ENCODE data around the gene RASGRP4.

The RASGRP4 gene

DNA sequence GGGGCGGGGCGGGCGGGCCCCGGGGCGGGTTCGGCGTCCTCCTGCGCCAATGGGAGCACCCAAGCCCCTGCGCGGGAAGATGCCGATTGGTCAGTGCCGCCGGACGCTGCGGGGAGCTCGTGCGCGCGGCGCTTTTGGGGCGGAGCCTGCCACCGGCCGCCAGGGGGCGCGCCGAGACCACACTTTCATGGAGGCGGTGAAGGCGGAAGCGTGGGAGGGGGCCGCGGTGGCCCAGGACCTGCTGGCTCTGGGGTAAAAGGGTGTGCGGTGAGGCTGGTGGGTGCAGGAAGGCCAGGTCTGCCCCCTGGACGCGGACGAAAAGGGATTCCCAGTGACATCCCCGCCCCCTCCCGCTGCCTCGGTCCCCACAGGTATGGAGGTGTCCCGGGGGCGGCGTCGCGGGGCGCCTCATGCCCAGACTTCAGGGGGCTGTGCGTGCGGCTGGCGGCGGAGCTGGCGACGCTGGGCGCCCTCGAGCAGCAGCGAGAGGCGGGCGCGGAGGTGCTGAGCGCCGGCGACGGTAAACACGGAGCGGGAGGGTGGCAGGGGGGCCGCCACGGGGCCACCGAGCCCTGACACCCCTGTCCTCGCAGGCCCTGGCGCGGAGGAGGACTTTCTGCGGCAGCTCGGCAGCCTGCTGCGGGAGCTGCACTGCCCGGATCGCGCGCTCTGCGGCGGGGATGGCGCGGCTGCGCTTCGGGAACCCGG, 22.9 kb downstream of the RASGRP4 start, which contains the start of gene FAM98C:
TSS of gene FAM98C (plus strand) at position 127 of the 708 bp plus-strand sequence. CDS start at position 188, 61 bp downstream.
- Histone ChIP-seq H3K4me3 (ENCODE audit: severe bottlenecking) (peak within 1 kb of the TSS; percentile 97), H3K9me3 (ENCODE audit: severe bottlenecking) (no peaks in the 10 kb centered on the region), H3K27ac (ENCODE audit: poor library complexity, severe bottlenecking) (peak within 1 kb of the TSS; percentile 29), H3K4me1 (ENCODE audit: insufficient read depth, poor library complexity, severe bottlenecking) (no peaks in the 10 kb centered on the region), H3K27me3 (ENCODE audit: insufficient read depth, poor library complexity, severe bottlenecking) (no peaks in the 10 kb centered on the region), H3K36me3 (ENCODE audit: low read depth) (peaks cover 9% of the 10 kb centered on the region)
- DNase-seq (ENCODE audit: low spot score): peak; percentile 95
- TF ChIP-seq, protein P1, sequence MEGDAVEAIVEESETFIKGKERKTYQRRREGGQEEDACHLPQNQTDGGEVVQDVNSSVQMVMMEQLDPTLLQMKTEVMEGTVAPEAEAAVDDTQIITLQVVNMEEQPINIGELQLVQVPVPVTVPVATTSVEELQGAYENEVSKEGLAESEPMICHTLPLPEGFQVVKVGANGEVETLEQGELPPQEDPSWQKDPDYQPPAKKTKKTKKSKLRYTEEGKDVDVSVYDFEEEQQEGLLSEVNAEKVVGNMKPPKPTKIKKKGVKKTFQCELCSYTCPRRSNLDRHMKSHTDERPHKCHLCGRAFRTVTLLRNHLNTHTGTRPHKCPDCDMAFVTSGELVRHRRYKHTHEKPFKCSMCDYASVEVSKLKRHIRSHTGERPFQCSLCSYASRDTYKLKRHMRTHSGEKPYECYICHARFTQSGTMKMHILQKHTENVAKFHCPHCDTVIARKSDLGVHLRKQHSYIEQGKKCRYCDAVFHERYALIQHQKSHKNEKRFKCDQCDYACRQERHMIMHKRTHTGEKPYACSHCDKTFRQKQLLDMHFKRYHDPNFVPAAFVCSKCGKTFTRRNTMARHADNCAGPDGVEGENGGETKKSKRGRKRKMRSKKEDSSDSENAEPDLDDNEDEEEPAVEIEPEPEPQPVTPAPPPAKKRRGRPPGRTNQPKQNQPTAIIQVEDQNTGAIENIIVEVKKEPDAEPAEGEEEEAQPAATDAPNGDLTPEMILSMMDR (IDR thresholded peaks at IDR 0.05; ENCODE audit: poor library complexity, severe bottlenecking): peak; percentile 97
- peak; percentile 94 for ATAC-seq (ENCODE audit: low read depth)

DNA sequence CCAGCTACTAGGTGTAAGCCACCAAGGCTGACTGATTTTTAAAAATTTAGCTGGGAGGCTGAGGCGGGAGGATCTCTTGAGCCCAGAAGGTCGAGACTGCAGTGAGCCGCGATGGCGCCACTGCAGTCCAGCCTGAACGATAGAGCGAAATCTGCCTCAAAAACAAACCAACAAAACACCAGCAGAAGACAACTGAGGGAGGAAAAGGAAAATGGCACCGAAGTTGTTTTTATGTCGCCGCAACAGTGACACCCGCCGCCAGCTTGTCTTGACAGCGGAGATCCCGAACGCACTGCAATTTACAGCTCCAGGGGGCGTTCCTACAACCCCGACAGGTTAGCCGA, 23.4 kb downstream of the RASGRP4 start:
- ATAC-seq (ENCODE audit: low read depth): no peak

DNA sequence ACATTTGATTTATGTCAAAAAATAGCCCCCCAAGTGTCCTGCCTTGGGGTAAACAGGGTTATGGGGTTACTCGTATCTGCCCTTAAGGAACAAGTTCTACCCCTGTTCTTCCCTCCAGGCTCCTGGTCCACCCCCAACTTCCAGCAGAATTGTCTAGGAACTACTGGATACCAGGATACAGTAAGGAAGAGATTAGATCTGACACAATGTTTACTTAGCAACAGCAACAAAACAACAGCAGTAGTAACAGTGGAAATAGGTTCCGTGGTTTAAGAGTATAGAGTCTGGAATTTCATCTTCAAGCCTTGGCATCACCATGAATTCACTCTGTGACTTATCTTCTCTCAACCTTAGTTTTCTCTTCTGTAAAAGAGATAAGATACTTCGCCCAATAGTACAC, 24.9 kb downstream of the RASGRP4 start:
- TF ChIP-seq, protein P1 (IDR thresholded peaks at IDR 0.05; ENCODE audit: poor library complexity, severe bottlenecking): no peak
- Histone ChIP-seq H3K27ac (ENCODE audit: poor library complexity, severe bottlenecking) (no peak overlapping the region), H3K36me3 (ENCODE audit: low read depth) (0 out of 2 replicates have a peak, but pooled peaks cover under 1% of the 10 kb centered on the region), H3K4me1 (ENCODE audit: insufficient read depth, poor library complexity, severe bottlenecking) (no peaks in the 10 kb centered on the region), H3K4me3 (ENCODE audit: severe bottlenecking) (no peak overlapping the region), H3K27me3 (ENCODE audit: insufficient read depth, poor library complexity, severe bottlenecking) (no peaks in the 10 kb centered on the region), H3K9me3 (ENCODE audit: severe bottlenecking) (no peaks in the 10 kb centered on the region)
- ATAC-seq (ENCODE audit: low read depth) (no peak), DNase-seq (ENCODE audit: low spot score) (no peak)

More for the DNA sequence above, 23.4 kb downstream of the RASGRP4 start:
- H3K4me3 ChIP-seq (ENCODE audit: severe bottlenecking): peak overlapping the region; percentile 97
- H3K27me3 ChIP-seq (ENCODE audit: insufficient read depth, poor library complexity, severe bottlenecking): no peaks in the 10 kb centered on the region
- TF ChIP-seq, protein P1 (IDR thresholded peaks at IDR 0.05; ENCODE audit: poor library complexity, severe bottlenecking): no peak
- H3K27ac ChIP-seq (ENCODE audit: poor library complexity, severe bottlenecking): no peak overlapping the region
- DNase-seq (ENCODE audit: low spot score): no peak
- H3K4me1 ChIP-seq (ENCODE audit: insufficient read depth, poor library complexity, severe bottlenecking): no peaks in the 10 kb centered on the region
- no peaks in the 10 kb centered on the region for H3K9me3 ChIP-seq (ENCODE audit: severe bottlenecking)
- H3K36me3 ChIP-seq (ENCODE audit: low read depth): peaks cover 9% of the 10 kb centered on the region

DNA sequence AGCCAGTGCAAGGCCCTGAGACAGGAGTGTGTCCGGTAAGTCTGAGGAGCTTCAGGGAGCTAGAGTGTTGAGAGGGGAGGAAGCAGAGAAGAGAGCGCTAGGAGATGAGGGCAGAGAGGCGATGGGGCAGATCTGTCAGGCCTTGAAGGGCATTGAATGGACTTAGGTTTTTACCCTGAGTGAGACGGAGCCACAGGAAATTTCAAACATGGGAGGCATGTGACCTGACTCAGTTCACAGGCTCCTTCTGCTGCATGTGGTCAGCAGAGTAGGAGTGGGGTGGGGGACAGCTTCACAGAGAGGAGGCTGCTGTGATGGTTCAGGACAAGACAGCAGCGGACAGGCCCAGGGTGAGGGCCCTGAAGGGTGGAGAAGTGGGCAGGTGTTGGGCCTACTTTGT, 25.7 kb downstream of the RASGRP4 start:
- ATAC-seq (ENCODE audit: low read depth) (no peak), DNase-seq (ENCODE audit: low spot score) (no peak)
- Histone ChIP-seq H3K27me3 (ENCODE audit: insufficient read depth, poor library complexity, severe bottlenecking) (no peaks in the 10 kb centered on the region), H3K9me3 (ENCODE audit: severe bottlenecking) (no peaks in the 10 kb centered on the region), H3K4me1 (ENCODE audit: insufficient read depth, poor library complexity, severe bottlenecking) (no peaks in the 10 kb centered on the region), H3K27ac (ENCODE audit: poor library complexity, severe bottlenecking) (no peak overlapping the region), H3K36me3 (ENCODE audit: low read depth) (no peaks in the 10 kb centered on the region), H3K4me3 (ENCODE audit: severe bottlenecking) (no peak overlapping the region)
- TF ChIP-seq, protein P1 (IDR thresholded peaks at IDR 0.05; ENCODE audit: poor library complexity, severe bottlenecking): no peak

DNA sequence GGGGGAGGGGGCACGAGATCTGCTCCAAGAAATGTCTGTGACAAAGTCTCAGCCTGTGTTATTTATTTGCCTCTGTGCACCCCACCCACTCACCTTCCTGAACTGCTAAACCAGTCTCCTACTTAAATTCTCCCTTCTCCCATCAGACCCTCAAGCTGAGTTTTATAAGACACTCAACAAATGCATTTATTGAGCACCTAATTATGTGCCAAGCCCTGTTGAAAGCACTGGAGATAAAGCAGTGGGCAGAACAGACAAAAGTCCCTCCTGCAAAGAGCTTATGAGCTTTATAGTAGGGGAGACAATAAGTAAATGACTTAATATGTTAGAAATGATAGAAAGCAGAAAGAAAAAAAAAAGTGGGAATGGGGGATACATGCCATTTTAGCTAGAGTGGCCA, 26.5 kb downstream of the RASGRP4 start:
- no peaks in the 10 kb centered on the region for H3K36me3 ChIP-seq (ENCODE audit: low read depth)
- TF ChIP-seq, protein P1 (IDR thresholded peaks at IDR 0.05; ENCODE audit: poor library complexity, severe bottlenecking): no peak
- no peak for ATAC-seq (ENCODE audit: low read depth)
- H3K4me3 ChIP-seq (ENCODE audit: severe bottlenecking): no peak overlapping the region
- H3K27me3 ChIP-seq (ENCODE audit: insufficient read depth, poor library complexity, severe bottlenecking): no peaks in the 10 kb centered on the region
- H3K4me1 ChIP-seq (ENCODE audit: insufficient read depth, poor library complexity, severe bottlenecking): no peaks in the 10 kb centered on the region
- no peak for DNase-seq (ENCODE audit: low spot score)
- H3K27ac ChIP-seq (ENCODE audit: poor library complexity, severe bottlenecking): no peak overlapping the region
- no peaks in the 10 kb centered on the region for H3K9me3 ChIP-seq (ENCODE audit: severe bottlenecking)
